Loucy (cell line): ENCODE measurements around the gene UNC119B.

Experiments used
- H2AFZ ChIP-seq: fragments of 200-600 bp; sonication (generic); 2 replicates; pipeline ENCODE4 v1.6.0; 2016; ENCODE audit warnings: antibody characterized with exemption, mild to moderate bottlenecking, low read length, moderate library complexity
- H3F3A ChIP-seq: fragments of 200-600 bp; 2 replicates; pipeline ENCODE4 v1.6.0; 2016; ENCODE audit warnings: antibody characterized with exemption, low read depth, mild to moderate bottlenecking
- H3K27me3 ChIP-seq: fragments of 200-600 bp; sonication (generic); 2 replicates; pipeline ENCODE4 v1.6.1; 2014; ENCODE audit warnings: low read length, mild to moderate bottlenecking; ENCODE audit not compliant: insufficient read depth, poor library complexity, severe bottlenecking
- H3K36me3 ChIP-seq: fragments of 200-600 bp; sonication (generic); 2 replicates; pipeline ENCODE4 v1.6.1; 2016; ENCODE audit warnings: low read length; ENCODE audit not compliant: insufficient read depth
- H3K4me1 ChIP-seq: fragments of 200-600 bp; sonication (generic); 2 replicates; pipeline ENCODE4 v1.5.1; 2014; ENCODE audit warnings: low read length, mild to moderate bottlenecking; ENCODE audit not compliant: insufficient read depth, poor library complexity, severe bottlenecking
- H3K4me2 ChIP-seq: fragments of 200-600 bp; sonication (generic); 2 replicates; pipeline ENCODE4 v1.6.0; 2014; ENCODE audit warnings: antibody characterized with exemption, low read length, low read depth, mild to moderate bottlenecking; ENCODE audit not compliant: poor library complexity, severe bottlenecking
- H3K4me3 ChIP-seq: fragments of 200-600 bp; sonication (generic); 2 replicates; pipeline ENCODE4 v1.5.1; 2014; ENCODE audit warnings: low read length, mild to moderate bottlenecking, mixed read lengths; ENCODE audit not compliant: poor library complexity, severe bottlenecking
- H3K79me2 ChIP-seq: fragments of 200-600 bp; sonication (generic); 2 replicates; pipeline ENCODE4 v1.6.1; 2014; ENCODE audit warnings: low read length; ENCODE audit not compliant: insufficient read depth
- H3K9ac ChIP-seq: fragments of 200-600 bp; sonication (generic); 2 replicates; pipeline ENCODE4 v1.6.0; 2014; ENCODE audit warnings: mild to moderate bottlenecking, low read depth, low read length, moderate library complexity; ENCODE audit not compliant: poor library complexity, severe bottlenecking
- H3K9me2 ChIP-seq: fragments of 200-600 bp; sonication (generic); replicated peaks from 2 replicates; pipeline ENCODE4 v1.6.1; 2016; ENCODE audit warnings: low read depth, low read length, mixed read lengths
- H3K9me3 ChIP-seq: fragments of 200-600 bp; sonication (generic); 2 replicates; pipeline ENCODE4 v1.6.1; 2014; ENCODE audit warnings: mild to moderate bottlenecking, antibody characterized with exemption, low read length, low read depth; ENCODE audit not compliant: insufficient read depth
- H4K20me1 ChIP-seq: fragments of 200-600 bp; sonication (generic); 2 replicates; pipeline ENCODE4 v1.6.0; 2014; ENCODE audit warnings: antibody characterized with exemption, low read length, mild to moderate bottlenecking; ENCODE audit not compliant: insufficient read depth, poor library complexity, severe bottlenecking
- CTCF ChIP-seq: fragments of 200-600 bp; sonication (generic); conservative IDR thresholded peaks from 2 replicates; pipeline ENCODE4 v1.5.1; 2014; ENCODE audit warnings: mild to moderate bottlenecking, antibody characterized with exemption, low read length
- EZH2phosphoT487 ChIP-seq: fragments of 200-600 bp; IDR thresholded peaks from 2 replicates; pipeline ENCODE4 v1.6.1; 2018; ENCODE audit warnings: antibody characterized with exemption, mild to moderate bottlenecking, moderate library complexity, borderline replicate concordance

UNC119B gene

GRCh38 chr12:120674097-120674636 is 36.1 kb upstream of the UNC119B start:
- H4K20me1 ChIP-seq: no peaks in the 10 kb centered on the region
- no peak for TF ChIP-seq CTCF
- TF ChIP-seq EZH2phosphoT487: no peak
- H3K4me2 ChIP-seq: no peak overlapping the region
- no peak overlapping the region for H2AFZ ChIP-seq
- H3K9ac ChIP-seq: no peak overlapping the region
- H3F3A ChIP-seq: peaks cover 5% of the 10 kb centered on the region
- H3K9me3 ChIP-seq: no peaks in the 10 kb centered on the region
- no peaks in the 10 kb centered on the region for H3K79me2 ChIP-seq
- H3K36me3 ChIP-seq: no peaks in the 10 kb centered on the region
- H3K4me1 ChIP-seq: peaks cover 26% of the 10 kb centered on the region
- no peaks in the 10 kb centered on the region for H3K9me2 ChIP-seq
- H3K4me3 ChIP-seq: no peak overlapping the region
- no peaks in the 10 kb centered on the region for H3K27me3 ChIP-seq

- no peaks in the 10 kb centered on the region for H3K79me2 ChIP-seq
- no peaks in the 10 kb centered on the region for H3K27me3 ChIP-seq
- no peaks in the 10 kb centered on the region for H3K9me2 ChIP-seq
- H3K4me2 ChIP-seq: peak overlapping the region; percentile 72
- H3K36me3 ChIP-seq: no peaks in the 10 kb centered on the region
- H4K20me1 ChIP-seq: no peaks in the 10 kb centered on the region
- H3K9ac ChIP-seq: peak overlapping the region; percentile 21
- peaks cover 5% of the 10 kb centered on the region for H3F3A ChIP-seq
- peak overlapping the region; percentile 69 for H2AFZ ChIP-seq
- no peak for TF ChIP-seq EZH2phosphoT487
- no peak for TF ChIP-seq CTCF
- no peaks in the 10 kb centered on the region for H3K9me3 ChIP-seq
- H3K4me1 ChIP-seq: peaks cover 15% of the 10 kb centered on the region
- H3K4me3 ChIP-seq: peak overlapping the region; percentile 40
Measured at GRCh38 chr12:120677765-120678473, 32.3 kb upstream of the UNC119B start.

GRCh38 chr12:120678572-120678971 is 31.7 kb upstream of the UNC119B start:
- no peaks in the 10 kb centered on the region for H3K27me3 ChIP-seq
- H3F3A ChIP-seq: peaks cover 5% of the 10 kb centered on the region
- H3K9ac ChIP-seq: peak overlapping the region; percentile 21
- peak overlapping the region; percentile 40 for H3K4me3 ChIP-seq
- no peaks in the 10 kb centered on the region for H3K9me2 ChIP-seq
- TF ChIP-seq CTCF (no peak), EZH2phosphoT487 (no peak)
- no peaks in the 10 kb centered on the region for H4K20me1 ChIP-seq
- H2AFZ ChIP-seq: no peak overlapping the region
- no peaks in the 10 kb centered on the region for H3K36me3 ChIP-seq
- no peaks in the 10 kb centered on the region for H3K79me2 ChIP-seq
- no peaks in the 10 kb centered on the region for H3K9me3 ChIP-seq
- peak overlapping the region; percentile 72 for H3K4me2 ChIP-seq
- peaks cover 15% of the 10 kb centered on the region for H3K4me1 ChIP-seq
